Neuronal stem cell (in vitro differentiated cells): ENCODE data around the gene RFX1. TPM values are rescaled to one million over a fixed set of nuclear protein-coding genes. Genes with fewer than 3 reads are reported as not detected.

Experiments
- DNase-seq: peaks from one replicate; pipeline ENCODE4 v3.0.0-alpha.2; 2013; ENCODE audit warnings: low spot score
- H2AFZ ChIP-seq: one replicate; pipeline ENCODE4 v1.6.1; 2013; ENCODE audit warnings: mild to moderate bottlenecking, low read length, inconsistent platforms
- H2AK5ac ChIP-seq: 2 replicates; pipeline ENCODE4 v1.6.1; 2013; ENCODE audit warnings: low read depth, mild to moderate bottlenecking, inconsistent platforms, low read length, moderate library complexity, mixed read lengths
- H2BK120ac ChIP-seq: 2 replicates; pipeline ENCODE4 v1.6.1; 2013; ENCODE audit warnings: low read depth, mild to moderate bottlenecking, inconsistent platforms, low read length, moderate library complexity, mixed read lengths
- H2BK12ac ChIP-seq: one replicate; pipeline ENCODE4 v1.6.1; 2013; ENCODE audit warnings: low read length, inconsistent platforms
- H2BK15ac ChIP-seq: 2 replicates; pipeline ENCODE4 v1.6.1; 2013; ENCODE audit warnings: mild to moderate bottlenecking, low read length, inconsistent platforms, mixed read lengths
- H2BK5ac ChIP-seq: one replicate; pipeline ENCODE4 v1.6.1; 2013; ENCODE audit warnings: inconsistent platforms, mild to moderate bottlenecking, low read length, moderate library complexity
- H3K14ac ChIP-seq: one replicate; pipeline ENCODE4 v1.6.1; 2013; ENCODE audit warnings: low read length, inconsistent platforms
- H3K18ac ChIP-seq: 2 replicates; pipeline ENCODE4 v1.6.1; 2013; ENCODE audit warnings: low read length, inconsistent platforms
- H3K23ac ChIP-seq: 2 replicates; pipeline ENCODE4 v1.6.1; 2013; ENCODE audit warnings: low read depth, mild to moderate bottlenecking, mixed read lengths, low read length, inconsistent platforms; ENCODE audit not compliant: poor library complexity
- H3K27ac ChIP-seq: replicated peaks from 3 replicates; pipeline ENCODE4 v1.5.1; 2013; ENCODE audit warnings: low read length, inconsistent platforms
- H3K27me3 ChIP-seq, 3 experiments: 2 replicates each; pipeline ENCODE4 v1.6.1; 2013; ENCODE audit warnings: low read length in 3 of 3, mild to moderate bottlenecking in 2 of 3, inconsistent platforms in 1 of 3, low read depth in 1 of 3, mixed read lengths in 1 of 3, moderate library complexity in 1 of 3; ENCODE audit not compliant: control insufficient read depth in 3 of 3, insufficient read depth in 3 of 3
- H3K36me3 ChIP-seq, 2 donors: replicated peaks in 1 of 2; 2 replicates each; pipeline ENCODE4 v1.6.1; 2013; ENCODE audit warnings: low read length in 2 of 2; ENCODE audit not compliant: control insufficient read depth in 2 of 2, insufficient read depth in 2 of 2
- H3K4ac ChIP-seq: 2 replicates; pipeline ENCODE4 v1.6.1; 2013; ENCODE audit warnings: inconsistent platforms, mild to moderate bottlenecking, low read length, moderate library complexity
- H3K4me1 ChIP-seq, 2 donors: 1 replicate in 1 of 2; 2 replicates in 1 of 2; pipeline ENCODE4 v1.6.1; 2013; ENCODE audit warnings: low read length in 2 of 2, low read depth in 1 of 2; ENCODE audit not compliant: control insufficient read depth in 2 of 2, insufficient read depth in 1 of 2
- H3K4me2 ChIP-seq: one replicate; pipeline ENCODE4 v1.6.1; 2013; ENCODE audit warnings: mild to moderate bottlenecking, low read length, inconsistent platforms; ENCODE audit not compliant: insufficient read depth, poor library complexity, severe bottlenecking
- H3K4me3 ChIP-seq, 2 donors: 2 replicates each; pipeline ENCODE4 v1.5.1; 2013; ENCODE audit warnings: low read length in 2 of 2, mild to moderate bottlenecking in 2 of 2, inconsistent platforms in 1 of 2, moderate library complexity in 1 of 2
- H3K79me1 ChIP-seq: one replicate; pipeline ENCODE4 v1.6.1; 2013; ENCODE audit warnings: low read depth, mild to moderate bottlenecking, inconsistent platforms, low read length, moderate library complexity
- H3K9ac ChIP-seq: one replicate; pipeline ENCODE4 v1.6.1; 2013; ENCODE audit warnings: mild to moderate bottlenecking, low read depth, low read length, inconsistent platforms; ENCODE audit not compliant: poor library complexity
- H3K9me3 ChIP-seq, 2 donors: replicated peaks in 1 of 2; 2 replicates each; pipeline versions ENCODE3 to v1.6.1; 2013; ENCODE audit warnings: low read length in 2 of 2, mild to moderate bottlenecking in 2 of 2, inconsistent platforms in 1 of 2, low read depth in 1 of 2, mixed read lengths in 1 of 2, moderate library complexity in 1 of 2; ENCODE audit not compliant: control insufficient read depth in 2 of 2, insufficient read depth in 1 of 2
- H4K8ac ChIP-seq: one replicate; pipeline ENCODE4 v1.6.1; 2013; ENCODE audit warnings: low read depth, mild to moderate bottlenecking, inconsistent platforms, low read length, moderate library complexity
- H4K91ac ChIP-seq: one replicate; pipeline ENCODE4 v1.6.1; 2013; ENCODE audit warnings: low read length, low read depth, mild to moderate bottlenecking, inconsistent platforms; ENCODE audit not compliant: poor library complexity
- WGBS, 2 donors: extraction: QIAGEN DNeasy Blood & Tissue Kit; methylation state at CpG; one replicate each; pipeline ENCODE4 v1.1.7; 2013; ENCODE audit warnings: missing lambda C conversion rate in 2 of 2, mixed read lengths in 1 of 2; ENCODE audit not compliant: insufficient read length in 2 of 2, insufficient replicate concordance in 1 of 2; ENCODE audit errors: extremely low coverage in 2 of 2; 5-methylcytosine and 5-hydroxymethylcytosine counted together
- polyA plus RNA-seq, 2 experiments: library from polyadenylated mRNA; stranded (reverse); fragments of 200-250 nt; gene quantifications; one replicate each; pipeline ENCODE4 v1.2.3, GENCODE V29; 2013

The RFX1 gene
- 7.3 TPM for polyA plus RNA-seq (2013, experiment 1 of 2)
- polyA plus RNA-seq (2013, experiment 2 of 2), result 7.5 TPM

DNA sequence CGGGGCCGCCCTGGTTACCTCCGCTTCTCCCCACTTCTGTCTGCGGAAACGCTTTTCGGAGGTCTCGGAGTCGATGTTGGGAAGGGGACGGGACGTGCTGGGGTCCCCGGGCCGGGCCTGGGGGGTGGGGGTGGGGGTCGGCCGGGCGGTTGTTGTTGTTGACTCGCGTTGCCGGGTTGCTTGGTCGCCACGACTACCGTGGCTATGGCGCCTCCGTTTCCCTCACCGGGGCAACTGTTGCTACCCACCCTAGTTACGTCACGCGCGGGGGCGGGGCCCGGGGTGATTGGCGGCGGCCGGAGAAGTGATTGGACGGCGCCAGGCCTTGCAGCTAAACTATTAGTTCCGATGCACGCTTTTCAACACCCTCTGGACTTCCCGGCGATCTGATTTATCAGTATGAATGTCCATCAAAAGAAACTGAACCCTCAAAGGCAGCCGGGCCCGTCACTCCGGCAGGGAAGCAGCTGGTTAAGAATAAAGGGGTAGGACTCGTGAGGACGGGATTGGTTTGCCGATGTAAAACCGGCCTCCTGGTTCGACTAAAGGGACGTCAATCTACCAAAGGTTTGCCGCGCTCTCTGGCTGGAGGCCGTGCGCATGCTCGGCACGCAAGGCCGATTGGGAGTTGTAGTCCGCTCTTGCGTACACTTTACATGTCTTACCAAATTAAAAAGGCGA, at the start of gene RFX1:
Gene RFX1 (minus strand): TSS at position 236 of the 681 bp plus-strand sequence. CDS start 12,477 bp downstream, outside the sequence.
- peak within 1 kb of the TSS; percentile 100 for H4K8ac ChIP-seq
- H3K23ac ChIP-seq, result peak within 1 kb of the TSS; percentile 87
- H3K14ac ChIP-seq, result peak within 1 kb of the TSS; percentile 76
- peaks cover 0 to 2% of the 10 kb centered on the region in 2 donors for H3K4me1 ChIP-seq
- H3K36me3 ChIP-seq, result no peaks in the 10 kb centered on the region
- peak within 1 kb of the TSS; percentile 57 for H2AK5ac ChIP-seq
- peak within 1 kb of the TSS; percentile 72 for H3K9ac ChIP-seq
- peak within 1 kb of the TSS; percentile 89 for H2AFZ ChIP-seq
- peaks cover 3% of the 10 kb centered on the region for H3K79me1 ChIP-seq
- peak within 1 kb of the TSS; percentile 88 for H2BK5ac ChIP-seq
- H2BK120ac ChIP-seq, result peak within 1 kb of the TSS; percentile 14
- no peak within 1 kb of the TSS for H2BK12ac ChIP-seq
- no peaks in the 10 kb centered on the region for H3K9me3 ChIP-seq
- WGBS, 2 donors, result no CpG with 5 or more reads among the region's 58 CpGs
- H3K18ac ChIP-seq, result peak within 1 kb of the TSS; percentile 98
- no peak within 1 kb of the TSS for H2BK15ac ChIP-seq
- peak within 1 kb of the TSS; percentile 93 for H3K27ac ChIP-seq
- H3K27me3 ChIP-seq, result no peaks in the 10 kb centered on the region
- peak; percentile 99 for DNase-seq
- peak within 1 kb of the TSS; percentile 81 for H3K4me2 ChIP-seq
- H3K4ac ChIP-seq, result peak within 1 kb of the TSS; percentile 89
- H3K4me3 ChIP-seq, result peak within 1 kb of the TSS; percentile 59 to 94
- H4K91ac ChIP-seq, result no peak within 1 kb of the TSS

DNA sequence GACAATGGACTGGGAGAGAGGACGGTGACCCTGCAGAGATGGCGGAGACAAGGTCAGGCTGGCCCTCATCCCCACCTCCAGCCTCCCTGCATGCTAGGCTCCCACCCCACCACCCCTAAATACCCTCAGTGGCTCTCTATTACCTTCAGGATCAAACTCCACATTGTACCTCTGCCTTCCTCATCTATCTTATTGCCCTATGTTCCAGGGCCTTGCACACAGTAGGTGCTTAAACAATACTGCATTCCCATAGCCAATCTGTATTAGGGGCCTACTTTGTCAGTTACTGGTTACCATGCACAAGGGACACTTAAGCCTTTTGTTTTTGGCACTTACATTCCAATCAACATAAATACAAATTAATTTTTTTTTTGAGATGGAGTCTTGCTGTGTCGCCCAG, 49.3 kb upstream of the RFX1 start:
- H2AK5ac ChIP-seq, result no peak overlapping the region
- H3K4ac ChIP-seq, result no peak overlapping the region
- H3K79me1 ChIP-seq, result no peaks in the 10 kb centered on the region
- no peak overlapping the region for H3K9ac ChIP-seq
- peaks cover 2 to 3% of the 10 kb centered on the region in 2 donors for H3K36me3 ChIP-seq
- H2BK15ac ChIP-seq, result peak overlapping the region; percentile 13
- no peak overlapping the region for H3K18ac ChIP-seq
- H2BK120ac ChIP-seq, result no peak overlapping the region
- H2BK12ac ChIP-seq, result no peak overlapping the region
- H3K9me3 ChIP-seq, result peaks cover 0 to 3% of the 10 kb centered on the region in 2 donors
- H3K4me3 ChIP-seq, result no peak overlapping the region
- DNase-seq, result no peak
- no peak overlapping the region for H4K8ac ChIP-seq
- H3K4me1 ChIP-seq, result peaks cover 3 to 4% of the 10 kb centered on the region in 2 donors
- no peak overlapping the region for H4K91ac ChIP-seq
- no CpG with 5 or more reads among the region's 3 CpGs for WGBS, 2 donors
- no peak overlapping the region for H3K27ac ChIP-seq
- H3K27me3 ChIP-seq, result peaks cover 0 to 28% (median 14%) of the 10 kb centered on the region in 3 experiments
- H3K4me2 ChIP-seq, result no peak overlapping the region
- no peak overlapping the region for H3K23ac ChIP-seq
- H2BK5ac ChIP-seq, result no peak overlapping the region
- H2AFZ ChIP-seq, result no peak overlapping the region
- no peak overlapping the region for H3K14ac ChIP-seq

- Histone ChIP-seq H2BK5ac (peak overlapping the region; percentile 45), H3K9ac (no peak overlapping the region), H2BK15ac (peak overlapping the region; percentile 25), H3K4me1 (peaks cover 2 to 4% of the 10 kb centered on the region in 2 donors), H3K23ac (no peak overlapping the region), H3K36me3 (peaks cover 2 to 3% of the 10 kb centered on the region in 2 donors), H3K27me3 (peaks cover 0 to 28% (median 14%) of the 10 kb centered on the region in 3 experiments), H3K27ac (no peak overlapping the region), H2AFZ (no peak overlapping the region), H3K4ac (no peak overlapping the region), H3K4me2 (no peak overlapping the region), H3K9me3 (peaks cover 0 to 3% of the 10 kb centered on the region in 2 donors), H2AK5ac (peak overlapping the region; percentile 6), H3K79me1 (no peaks in the 10 kb centered on the region), H3K14ac (no peak overlapping the region), H3K4me3 (no peak overlapping the region), H4K8ac (no peak overlapping the region), H4K91ac (no peak overlapping the region), H2BK12ac (no peak overlapping the region), H2BK120ac (no peak overlapping the region), H3K18ac (peak overlapping the region; percentile 48)
- no CpG with 5 or more reads among the region's 11 CpGs for WGBS, 2 donors
- no peak for DNase-seq
These were observed 48.6 kb upstream of the RFX1 start for GRCh38 chr19:14054721-14055120.

- no peak for DNase-seq
- no peak overlapping the region for H3K27ac ChIP-seq
- no peak overlapping the region for H2BK15ac ChIP-seq
- H2BK5ac ChIP-seq, result peak overlapping the region; percentile 45
- no peak overlapping the region for H3K23ac ChIP-seq
- peaks cover 0 to 26% (median 12%) of the 10 kb centered on the region in 3 experiments for H3K27me3 ChIP-seq
- H3K9me3 ChIP-seq, result peaks cover 0 to 3% of the 10 kb centered on the region in 2 donors
- no peak overlapping the region for H4K91ac ChIP-seq
- no peak overlapping the region for H4K8ac ChIP-seq
- H3K9ac ChIP-seq, result no peak overlapping the region
- H2AK5ac ChIP-seq, result no peak overlapping the region
- H3K4me2 ChIP-seq, result no peak overlapping the region
- peaks cover 2 to 3% of the 10 kb centered on the region in 2 donors for H3K36me3 ChIP-seq
- H2BK120ac ChIP-seq, result no peak overlapping the region
- H3K79me1 ChIP-seq, result no peaks in the 10 kb centered on the region
- no CpG with 5 or more reads among the region's 6 CpGs for WGBS, 2 donors
- H2BK12ac ChIP-seq, result no peak overlapping the region
- no peak overlapping the region for H3K14ac ChIP-seq
- no peak overlapping the region for H2AFZ ChIP-seq
- no peak overlapping the region for H3K4ac ChIP-seq
- H3K4me1 ChIP-seq, result peaks cover 0 to 4% of the 10 kb centered on the region in 2 donors
- H3K18ac ChIP-seq, result no peak overlapping the region
- H3K4me3 ChIP-seq, result no peak overlapping the region
These were observed 48.0 kb upstream of the RFX1 start for GRCh38 chr19:14054099-14054498.
